Testis (tissue), 3 donors: Measurements from ENCODE around the gene AATF. TPM values are rescaled to one million over a fixed set of nuclear protein-coding genes. Genes with fewer than 3 reads are reported as not detected.

Experiments
- DNase-seq: peaks from one replicate; pipeline ENCODE4 v3.0.0-alpha.2; 2019
- H3K27ac ChIP-seq, 2 donors: fragments of 200-600 bp; sonication (generic); one replicate each; pipeline ENCODE4 v1.5.1; 2019
- H3K27me3 ChIP-seq: fragments of 200-600 bp; sonication (generic); one replicate; pipeline ENCODE4 v1.5.1; 2019
- H3K36me3 ChIP-seq: fragments of 200-600 bp; sonication (generic); one replicate; pipeline ENCODE4 v1.5.1; 2017; ENCODE audit warnings: low read depth; ENCODE audit errors: missing control alignments
- H3K4me1 ChIP-seq: fragments of 200-600 bp; sonication (generic); one replicate; pipeline ENCODE4 v1.5.1; 2019
- H3K4me3 ChIP-seq, 2 donors: fragments of 200-600 bp; sonication (generic); one replicate each; pipeline ENCODE4 v1.5.1; 2017 to 2019
- H3K9me3 ChIP-seq: fragments of 200-600 bp; sonication (generic); one replicate; pipeline ENCODE4 v1.5.1; 2017
- CTCF ChIP-seq, 3 experiments: fragments of 450-650 bp in 2 of 3; fragments of 200-600 bp in 1 of 3; sonication (generic) in 1 of 3; IDR thresholded peaks; one replicate each; pipeline ENCODE4 v1.5.1; 2016 to 2019; ENCODE audit warnings: antibody characterized with exemption in 3 of 3, mild to moderate bottlenecking in 2 of 3, moderate library complexity in 1 of 3
- POLR2A ChIP-seq: fragments of 450-650 bp; IDR thresholded peaks from one replicate; pipeline ENCODE4 v1.6.1; 2017; ENCODE audit warnings: antibody characterized with exemption, mild to moderate bottlenecking, moderate library complexity
- WGBS, 2 donors: methylation state at CpG; one replicate each; pipeline ENCODE4 v1.1.5; 2018; 5-methylcytosine and 5-hydroxymethylcytosine counted together
- intact Hi-C: fragments of 100-400 bp; cut with DNase I; formaldehyde crosslinking; loops from one replicate; pipeline ENCODE4 v1.15.1; 2023; ENCODE audit warnings: low total_unique reads
- polyA plus RNA-seq: library from polyadenylated mRNA; stranded (reverse); fragments of 350-450 nt; fragmentation: Illumina TruSeq; extraction: RNeasy Lipid Tissue Mini Kit (QIAGEN cat#74804); gene quantifications from one replicate; pipeline ENCODE4 v1.2.3, GENCODE V29; 2014; ENCODE audit warnings: low read depth, low replicate concordance; ENCODE audit not compliant: insufficient read depth
- total RNA-seq, 2 donors: library from RNA; depleted of rRNA; stranded (reverse); fragments of >200 nt; gene quantifications; one replicate each; pipeline ENCODE4 v1.2.3, GENCODE V29; 2016

Gene AATF
- total and polyA plus RNA-seq, 3 donors from 2014 or later = 38.7 to 57.9 (median 39.5) TPM

- no peak for DNase-seq
- H3K4me3 ChIP-seq = no peak overlapping the region
- no peak for TF ChIP-seq CTCF (IDR thresholded peaks at IDR 0.05)
- no peak for TF ChIP-seq POLR2A
- H3K9me3 ChIP-seq = no peaks in the 10 kb centered on the region
- intact Hi-C loops = no loop called here
- H3K4me1 ChIP-seq = no peaks in the 10 kb centered on the region
- H3K27ac ChIP-seq = no peak overlapping the region
- no peaks in the 10 kb centered on the region for H3K36me3 ChIP-seq
- WGBS, 2 donors = 81 to 83% methylated on average over 7 of the region's 7 CpGs
- H3K27me3 ChIP-seq = no peaks in the 10 kb centered on the region
These were observed 29.3 kb upstream of the AATF start for GRCh38 chr17:36919407-36919968.

- no peak for TF ChIP-seq POLR2A
- no peak for TF ChIP-seq CTCF (IDR thresholded peaks at IDR 0.05)
- no peak for DNase-seq
- Histone ChIP-seq H3K27me3 (no peaks in the 10 kb centered on the region), H3K4me3 (no peak overlapping the region), H3K36me3 (no peaks in the 10 kb centered on the region), H3K4me1 (no peaks in the 10 kb centered on the region), H3K27ac (no peak overlapping the region), H3K9me3 (no peaks in the 10 kb centered on the region)
- intact Hi-C loops = no loop called here
- WGBS, 2 donors = 58 to 64% methylated on average over 18 of the region's 18 CpGs
These were observed 28.4 kb upstream of the AATF start for GRCh38 chr17:36920032-36921005.

GRCh38 chr17:36921095-36921851 is 27.5 kb upstream of the AATF start:
- intact Hi-C loops = no loop called here

GRCh38 chr17:36922175-36922574 is 26.6 kb upstream of the AATF start:
- H3K36me3 ChIP-seq = no peaks in the 10 kb centered on the region
- no peaks in the 10 kb centered on the region for H3K27me3 ChIP-seq
- DNase-seq = no peak
- no peak overlapping the region for H3K27ac ChIP-seq
- no peak overlapping the region for H3K4me3 ChIP-seq
- H3K9me3 ChIP-seq = no peaks in the 10 kb centered on the region
- TF ChIP-seq POLR2A (no peak), CTCF (IDR thresholded peaks at IDR 0.05) (no peak)
- H3K4me1 ChIP-seq = no peaks in the 10 kb centered on the region
- intact Hi-C loops = no loop called here

More at GRCh38 chr17:36921095-36921851, 27.5 kb upstream of the AATF start:
- Histone ChIP-seq H3K27ac (no peak overlapping the region), H3K27me3 (no peaks in the 10 kb centered on the region), H3K36me3 (no peaks in the 10 kb centered on the region), H3K9me3 (no peaks in the 10 kb centered on the region), H3K4me3 (no peak overlapping the region), H3K4me1 (no peaks in the 10 kb centered on the region)
- TF ChIP-seq CTCF (IDR thresholded peaks at IDR 0.05) = no peak
- TF ChIP-seq POLR2A = no peak
- DNase-seq = no peak
- 56 to 76% methylated on average over 3 to 7 of the region's 7 CpGs for WGBS, 2 donors
